SU-DHL-6 (cell line): Measurements from ENCODE around the gene KBTBD13.

Source experiments
- H2AFZ ChIP-seq: fragments of 200-600 bp; sonication (generic); 2 replicates; pipeline ENCODE4 v1.6.1; 2014; ENCODE audit warnings: low read depth, mild to moderate bottlenecking, moderate library complexity, mixed read lengths, antibody characterized with exemption, low read length; ENCODE audit not compliant: severe bottlenecking
- H3F3A ChIP-seq: fragments of 200-600 bp; shearing (Covaris generic); 2 replicates; pipeline ENCODE4 v1.6.0; 2016; ENCODE audit warnings: antibody characterized with exemption, mild to moderate bottlenecking; ENCODE audit not compliant: insufficient read depth
- H3K27ac ChIP-seq: fragments of 200-600 bp; sonication (generic); 2 replicates; pipeline ENCODE4 v1.5.1; 2016; ENCODE audit warnings: low read depth, mild to moderate bottlenecking, low read length, moderate library complexity, mixed read lengths
- H3K27me3 ChIP-seq: fragments of 200-600 bp; sonication (generic), shearing (Covaris generic); 2 replicates; pipeline ENCODE4 v1.6.0; 2014; ENCODE audit warnings: mild to moderate bottlenecking, low read length
- H3K36me3 ChIP-seq: fragments of 200-600 bp; sonication (generic); 2 replicates; pipeline ENCODE4 v1.6.1; 2014; ENCODE audit warnings: mild to moderate bottlenecking, low read length, mixed read lengths
- H3K4me2 ChIP-seq: fragments of 300-600, 200-600 bp; shearing (Covaris generic), sonication (generic); 2 replicates; pipeline ENCODE4 v1.6.0; 2014; ENCODE audit warnings: low read length, low read depth, mild to moderate bottlenecking; ENCODE audit not compliant: poor library complexity, severe bottlenecking
- H3K4me3 ChIP-seq: fragments of 200-600 bp; sonication (generic); 2 replicates; pipeline ENCODE4 v1.5.1; 2014; ENCODE audit warnings: antibody characterized with exemption, low read length, mild to moderate bottlenecking, mixed read lengths; ENCODE audit not compliant: insufficient read depth, poor library complexity, severe bottlenecking
- H3K79me2 ChIP-seq: fragments of 200-600 bp; sonication (generic); 2 replicates; pipeline ENCODE4 v1.6.1; 2014; ENCODE audit warnings: mild to moderate bottlenecking, low read length, moderate library complexity; ENCODE audit not compliant: insufficient read depth
- H3K9ac ChIP-seq: fragments of 200-600 bp; sonication (generic); 2 replicates; pipeline ENCODE4 v1.7.0; 2014; ENCODE audit warnings: mild to moderate bottlenecking, low read length
- H3K9me2 ChIP-seq: fragments of 200-600 bp; sonication (generic); replicated peaks from 2 replicates; pipeline ENCODE4 v1.6.1; 2014; ENCODE audit warnings: low read length; ENCODE audit not compliant: insufficient read depth
- H3K9me3 ChIP-seq: fragments of 200-600 bp; sonication (generic); 2 replicates; pipeline ENCODE4 v1.6.1; 2014; ENCODE audit warnings: low read length, mixed read lengths; ENCODE audit not compliant: insufficient read depth
- H4K20me1 ChIP-seq: fragments of 200-600 bp; sonication (generic); 2 replicates; pipeline ENCODE4 v1.6.1; 2014; ENCODE audit warnings: low read depth, mild to moderate bottlenecking, antibody characterized with exemption, low read length, moderate library complexity, mixed read lengths
- CTCF ChIP-seq: fragments of 200-600 bp; sonication (generic); IDR thresholded peaks from one replicate; pipeline ENCODE4 v1.5.1; 2017; ENCODE audit warnings: antibody characterized with exemption, mild to moderate bottlenecking, low read length, moderate library complexity; ENCODE audit not compliant: insufficient read depth, poor library complexity, severe bottlenecking
- EZH2phosphoT487 ChIP-seq: fragments of 200-600 bp; sonication (generic), shearing (Covaris generic); conservative IDR thresholded peaks from 2 replicates; pipeline ENCODE4 v1.6.1; 2018; ENCODE audit warnings: mild to moderate bottlenecking, antibody characterized with exemption, low read length, moderate library complexity, mixed read lengths

KBTBD13 gene

DNA sequence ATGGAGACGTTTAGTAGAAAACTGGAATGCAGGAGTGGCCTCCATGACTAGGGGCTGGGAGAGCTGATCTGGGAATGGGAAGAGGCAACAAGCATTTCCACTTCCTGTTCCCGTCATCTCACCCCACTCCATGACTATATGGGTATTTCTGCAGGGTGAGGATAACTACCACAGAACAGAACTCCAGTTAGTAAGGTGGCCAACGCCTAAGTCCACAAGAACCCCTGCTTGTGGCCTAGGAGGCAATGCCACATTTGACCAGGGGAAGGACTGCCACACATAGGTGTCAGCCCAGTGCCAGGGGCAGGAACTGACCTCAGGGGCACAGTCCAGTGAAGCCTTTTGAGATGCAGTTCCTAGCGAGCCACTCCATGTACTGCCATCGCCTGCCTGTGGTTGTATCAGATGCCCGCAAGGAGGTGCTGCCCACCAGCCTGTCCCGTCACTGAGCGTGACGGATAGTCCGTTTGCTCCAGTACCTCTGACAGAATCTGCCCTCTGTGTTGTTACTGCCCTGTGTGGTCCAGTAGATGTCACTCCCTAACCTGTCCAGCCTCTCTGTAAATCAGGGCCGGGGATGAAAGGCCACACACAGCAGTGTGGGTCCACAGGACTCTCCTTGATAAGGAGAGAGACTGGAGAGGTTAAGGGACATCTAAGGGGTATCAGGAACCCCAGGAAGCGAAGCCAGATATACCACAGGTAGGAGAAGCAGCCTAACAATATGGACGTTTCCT lies 43.6 kb upstream of the KBTBD13 start:
- Histone ChIP-seq H3K4me2 (peak overlapping the region; percentile 18), H3K9ac (no peak overlapping the region; the same call in 1 of the 2 replicates), H3K36me3 (no peaks in the 10 kb centered on the region), H3K4me3 (no peak overlapping the region), H3K27ac (no peak overlapping the region), H3F3A (peaks cover 6% of the 10 kb centered on the region; the same call in 1 of the 2 replicates), H3K79me2 (peaks cover 14% of the 10 kb centered on the region), H3K9me3 (no peaks in the 10 kb centered on the region), H4K20me1 (no peaks in the 10 kb centered on the region), H2AFZ (peak overlapping the region; percentile 8), H3K9me2 (no peaks in the 10 kb centered on the region), H3K27me3 (no peaks in the 10 kb centered on the region)
- no peak for TF ChIP-seq EZH2phosphoT487
- TF ChIP-seq CTCF = peak; percentile 75

DNA sequence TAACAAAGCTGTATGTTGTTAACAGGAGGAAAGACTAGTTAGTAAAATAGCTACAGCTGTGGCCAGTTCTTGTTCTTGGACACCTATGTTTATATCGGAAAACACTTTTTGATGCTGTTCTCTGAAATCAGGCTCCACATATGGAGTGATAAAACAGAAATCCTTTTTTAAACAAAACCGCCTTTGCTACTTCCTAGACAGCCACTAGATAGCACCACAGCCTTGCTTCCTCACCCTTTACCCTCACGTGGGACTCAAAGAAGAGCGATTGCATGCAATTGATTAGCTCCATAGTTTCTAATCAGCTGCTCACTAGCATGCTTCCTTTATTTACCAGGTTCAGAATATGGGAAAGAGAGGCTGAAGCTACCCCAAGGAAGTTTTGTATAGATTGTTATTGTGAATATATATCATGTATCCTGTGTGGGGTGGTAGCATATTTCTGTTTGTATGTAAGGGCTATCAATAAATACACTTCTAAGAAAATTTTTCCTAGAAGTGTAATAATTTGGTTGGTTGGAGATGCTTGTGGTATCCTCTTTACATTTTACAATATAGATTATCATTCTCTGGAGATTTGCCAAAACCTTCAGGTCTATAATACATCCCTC lies 42.8 kb upstream of the KBTBD13 start:
- no peak for TF ChIP-seq CTCF
- no peak for TF ChIP-seq EZH2phosphoT487
- H3K4me2 ChIP-seq = peak overlapping the region; percentile 18
- no peak overlapping the region for H3K27ac ChIP-seq

DNA sequence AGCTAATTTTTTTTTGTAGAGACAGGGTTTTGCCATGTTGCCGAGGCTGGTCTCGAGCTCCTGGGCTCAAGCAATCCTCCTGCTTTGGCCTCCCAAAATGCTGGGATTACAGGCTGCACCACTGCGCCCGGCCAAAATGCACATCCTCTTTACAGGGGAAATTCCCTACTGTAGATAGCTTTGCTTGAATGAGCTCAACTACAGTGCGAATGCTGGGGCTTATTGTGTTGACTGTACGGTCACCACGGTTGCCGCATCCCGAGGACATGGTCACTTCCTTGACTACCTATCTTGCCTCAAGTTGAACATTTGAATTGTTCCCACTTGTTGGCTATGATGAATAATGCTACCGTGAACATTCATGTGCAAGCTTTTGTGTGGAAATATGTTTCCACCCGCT lies 41.8 kb upstream of the KBTBD13 start:
- H3K79me2 ChIP-seq = no peaks in the 10 kb centered on the region
- H3K9ac ChIP-seq = no peak overlapping the region
- no peaks in the 10 kb centered on the region for H4K20me1 ChIP-seq
- no peak overlapping the region for H3K4me3 ChIP-seq
- H3K27me3 ChIP-seq = no peaks in the 10 kb centered on the region
- H3K9me2 ChIP-seq = no peaks in the 10 kb centered on the region
- no peaks in the 10 kb centered on the region for H3K9me3 ChIP-seq
- H3F3A ChIP-seq = peaks cover 6% of the 10 kb centered on the region; the same call in 1 of the 2 replicates
- H3K27ac ChIP-seq = no peak overlapping the region
- no peaks in the 10 kb centered on the region for H3K36me3 ChIP-seq
- TF ChIP-seq EZH2phosphoT487 = no peak
- TF ChIP-seq CTCF = no peak
- no peak overlapping the region for H3K4me2 ChIP-seq
- H2AFZ ChIP-seq = no peak overlapping the region

More for the DNA sequence above, 42.8 kb upstream of the KBTBD13 start:
- Histone ChIP-seq H3K4me3 (no peak overlapping the region), H2AFZ (peak overlapping the region; percentile 8), H3K9me3 (no peaks in the 10 kb centered on the region), H3K9ac (no peak overlapping the region; the same call in 1 of the 2 replicates), H4K20me1 (no peaks in the 10 kb centered on the region), H3K27me3 (no peaks in the 10 kb centered on the region), H3F3A (peaks cover 6% of the 10 kb centered on the region; the same call in 1 of the 2 replicates), H3K36me3 (no peaks in the 10 kb centered on the region), H3K9me2 (no peaks in the 10 kb centered on the region), H3K79me2 (peaks cover 6% of the 10 kb centered on the region)
